GM12878 (cell line): ENCODE data around the gene ME3. TPM values are rescaled to one million over a fixed set of nuclear protein-coding genes. Genes with fewer than 3 reads are reported as not detected.

Experiments
- ATAC-seq: fragments of 200-7000 bp; cut with Tn5 transposase; 3 replicates; pipeline ENCODE4 v1.9.1; 2020; ENCODE audit warnings: mild to moderate bottlenecking, moderate library complexity
- BruUV-seq: library from RNA; stranded (reverse); fragments of 400-500 nt; replicated peaks from 2 replicates; lab custom pipeline; 2021; lab: Mats Ljungman, UMichigan
- CTCF ChIA-PET: fragments of 300-600 bp; sonication (Branson Sonifier 250); formaldehyde crosslinking; extraction: SDS; loops from one replicate; lab custom pipeline; 2021; ENCODE audit warnings: inconsistent platforms; lab: Yijun Ruan, JAX
- POLR2A ChIA-PET: fragments of 350-600 bp; formaldehyde crosslinking; extraction: SDS; loops from one replicate; lab custom pipeline; 2021; ENCODE audit warnings: inconsistent platforms; lab: Charles Lee
- RAD21 ChIA-PET: fragments of 300-600 bp; sonication (Branson Sonifier 250); formaldehyde crosslinking; loops from one replicate; lab custom pipeline; 2023; ENCODE audit warnings: antibody characterized with exemption; ENCODE audit not compliant: unreplicated experiment; lab: Charles Lee
- SMC1A ChIA-PET: fragments of 300-600 bp; sonication (Branson Sonifier 250); formaldehyde crosslinking; loops from one replicate; lab custom pipeline; 2023; ENCODE audit not compliant: unreplicated experiment, uncharacterized antibody; lab: Charles Lee
- DNase-seq: peaks from one replicate; pipeline ENCODE4 v3.0.0-alpha.2; 2011; ENCODE audit warnings: low read depth, low spot score
- FAIRE-seq: peaks from 3 replicates; lab custom pipeline; 2011; peaks lifted over from hg19 to GRCh38; lab: Jason Lieb, UNC
- H2AFZ ChIP-seq: 2 replicates; pipeline ENCODE4 v1.6.0; 2011; ENCODE audit warnings: low read depth, low read length, control low read depth; ENCODE audit not compliant: control insufficient read depth
- H3K27ac ChIP-seq: 2 replicates; pipeline ENCODE4 v1.5.1; 2011; ENCODE audit warnings: control low read depth; ENCODE audit not compliant: control insufficient read depth, insufficient read depth
- H3K27me3 ChIP-seq, 2 experiments: replicated peaks in 1 of 2; 2 replicates each; pipeline versions ENCODE4 v1.6.0 to v1.6.1; 2011; ENCODE audit warnings: low read length in 1 of 2; ENCODE audit not compliant: control insufficient read depth in 2 of 2, insufficient read depth in 2 of 2
- H3K36me3 ChIP-seq, 2 experiments: 2 replicates each; pipeline ENCODE4 v1.5.1; 2011; ENCODE audit warnings: low read length in 1 of 2; ENCODE audit not compliant: control insufficient read depth in 2 of 2, insufficient read depth in 2 of 2
- H3K4me1 ChIP-seq: 2 replicates; pipeline ENCODE4 v1.6.1; 2011; ENCODE audit warnings: mild to moderate bottlenecking, low read length, moderate library complexity, mixed read lengths; ENCODE audit not compliant: control insufficient read depth, insufficient read depth
- H3K4me2 ChIP-seq: 2 replicates; pipeline ENCODE4 v1.6.0; 2011; ENCODE audit warnings: control low read depth; ENCODE audit not compliant: control insufficient read depth, insufficient read depth
- H3K4me3 ChIP-seq: fragments of 200-600 bp; sonication (generic); 2 replicates; pipeline ENCODE4 v1.5.1; 2016
- H3K79me2 ChIP-seq: 2 replicates; pipeline ENCODE4 v1.6.0; 2011; ENCODE audit warnings: low read length; ENCODE audit not compliant: control insufficient read depth, insufficient read depth
- H3K9ac ChIP-seq: 2 replicates; pipeline ENCODE4 v1.8.0; 2011; ENCODE audit warnings: low read length, control low read depth, mixed read lengths; ENCODE audit not compliant: control insufficient read depth, insufficient read depth
- H3K9me3 ChIP-seq: replicated peaks from 3 replicates; pipeline ENCODE4 v1.5.1; 2011; ENCODE audit warnings: mild to moderate bottlenecking, low read length; ENCODE audit not compliant: control insufficient read depth, insufficient read depth
- H4K20me1 ChIP-seq: 2 replicates; pipeline ENCODE4 v1.6.0; 2011; ENCODE audit not compliant: control insufficient read depth, insufficient read depth
- ATF7 ChIP-seq: fragments of 450-650 bp; IDR thresholded peaks from 2 replicates; pipeline ENCODE4 v1.6.1; 2016; ENCODE audit warnings: low read depth, mild to moderate bottlenecking
- BCLAF1 ChIP-seq: fragments of 450-650 bp; IDR thresholded peaks from 2 replicates; pipeline ENCODE4 v1.6.1; 2017; ENCODE audit warnings: antibody characterized with exemption, mild to moderate bottlenecking, moderate library complexity
- CEBPZ ChIP-seq: fragments of 150-350 bp; IDR thresholded peaks from 2 replicates; pipeline ENCODE4 v1.6.1; 2016; ENCODE audit warnings: low read depth, low read length
- ELK1 ChIP-seq: IDR thresholded peaks from 2 replicates; pipeline ENCODE4 v1.6.1; 2012; ENCODE audit warnings: low read depth, low read length, improper control_type of control experiment
- ESRRA ChIP-seq: IDR thresholded peaks from 2 replicates; pipeline ENCODE4 v1.6.1; 2012; ENCODE audit warnings: mild to moderate bottlenecking, low read length, improper control_type of control experiment
- FOXK2 ChIP-seq: fragments of 450-650 bp; IDR thresholded peaks from 2 replicates; pipeline ENCODE4 v1.6.1; 2017; ENCODE audit warnings: mild to moderate bottlenecking, moderate library complexity
- NFYB ChIP-seq: IDR thresholded peaks from 2 replicates; pipeline ENCODE4 v1.6.1; 2011; ENCODE audit warnings: low read depth, mild to moderate bottlenecking, low read length, improper control_type of control experiment, moderate library complexity; ENCODE audit not compliant: insufficient read depth
- NRF1 ChIP-seq: conservative IDR thresholded peaks from 2 replicates; pipeline ENCODE4 v1.6.1; 2011; ENCODE audit warnings: mild to moderate bottlenecking, low read depth, low read length, improper control_type of control experiment
- PAX8 ChIP-seq: fragments of 450-650 bp; IDR thresholded peaks from 2 replicates; pipeline ENCODE4 v1.6.1; 2017; ENCODE audit warnings: mild to moderate bottlenecking, moderate library complexity
- SUPT20H ChIP-seq: IDR thresholded peaks from 2 replicates; pipeline ENCODE4 v1.6.1; 2011; ENCODE audit warnings: low read depth, mild to moderate bottlenecking, low read length, moderate library complexity, borderline replicate concordance; ENCODE audit not compliant: control insufficient read depth
- TAF1 ChIP-seq: IDR thresholded peaks from 2 replicates; pipeline ENCODE4 v1.6.1; 2011; ENCODE audit warnings: mild to moderate bottlenecking, low read depth, low read length, borderline replicate concordance
- WGBS: methylation state at CpG from one replicate; pipeline ENCODE4 v1.1.6; 2016; ENCODE audit warnings: low lambda C conversion rate; ENCODE audit not compliant: insufficient replicate concordance, insufficient coverage; ENCODE audit errors: missing lambda C conversion rate; 5-methylcytosine and 5-hydroxymethylcytosine counted together
- in situ Hi-C: fragments of 300-500 bp; cut with MboI; formaldehyde crosslinking; loops from 9 replicates; pipeline ENCODE4 v1.14.3; 2018; ENCODE audit warnings: mixed read lengths
- intact Hi-C: fragments of 100-400 bp; cut with micrococcal nuclease; formaldehyde crosslinking; loops from one replicate; pipeline ENCODE4 v1.14.2; 2022; ENCODE audit not compliant: unreplicated experiment
- polyA plus RNA-seq, 11 experiments: library from polyadenylated mRNA; depleted of rRNA in 4 of 11; unstranded in 6 of 11; stranded (reverse) in 5 of 11; fragments of >200 nt; fragmentation: Nextera tagmentation in 4 of 11; fragmentation: Illumina TruSeq in 1 of 11; extraction: Ambion mirVana in 4 of 11; extraction: Trizol in 1 of 11; gene quantifications; 1 replicate in 1 of 11; 2 replicates in 10 of 11; pipeline versions ENCODE4 v1.2.1 to v1.2.3, GENCODE V29; 2011 to 2016; ENCODE audit warnings: inconsistent platforms in 2 of 11, missing spikeins in 2 of 11, low read depth in 1 of 11
- total RNA-seq, 4 experiments: library from RNA; depleted of rRNA in 3 of 4; stranded (reverse); fragments of >200 nt in 3 of 4; fragmentation: Illumina TruSeq in 1 of 4; extraction: Trizol in 1 of 4; gene quantifications; 2 replicates each; pipeline versions ENCODE4 v1.2.1 to v1.2.3, GENCODE V29; 2013 to 2021

The ME3 gene
- total and polyA plus RNA-seq, 10 of the 15 experiments (the other 5 are each of a cell fraction or from before 2014, with no cell fraction given), result 0.06 to 0.40 (median 0.19) TPM; not detected in 2

GRCh38 chr11:86710936-86711335 is 38.5 kb upstream of the ME3 start:
- H3K9ac ChIP-seq, result no peak overlapping the region
- H3K36me3 ChIP-seq, result no peaks in the 10 kb centered on the region
- RAD21 ChIA-PET, result no interaction called here
- BruUV-seq, result no TSS peak
- ATAC-seq (no peak), FAIRE-seq (no peak), DNase-seq (no peak)
- CTCF ChIA-PET, result no interaction called here
- intact Hi-C loops (no loop called here), in situ Hi-C loops (no loop called here)
- POLR2A ChIA-PET, result no interaction called here
- no peak overlapping the region for H2AFZ ChIP-seq
- no peak overlapping the region for H3K4me3 ChIP-seq
- no peak overlapping the region for H3K27ac ChIP-seq
- TF ChIP-seq ATF7 (no peak), FOXK2 (no peak), CEBPZ (no peak)
- SMC1A ChIA-PET, result no interaction called here
- H4K20me1 ChIP-seq, result no peaks in the 10 kb centered on the region
- no peaks in the 10 kb centered on the region for H3K9me3 ChIP-seq
- no peaks in the 10 kb centered on the region for H3K27me3 ChIP-seq
- no peaks in the 10 kb centered on the region for H3K4me1 ChIP-seq
- H3K4me2 ChIP-seq, result no peak overlapping the region
- no peaks in the 10 kb centered on the region for H3K79me2 ChIP-seq

- Histone ChIP-seq H3K79me2 (no peaks in the 10 kb centered on the region), H3K27me3 (0 out of 4 replicates have a peak, but pooled peaks cover 0 to 3% of the 10 kb centered on the region in 2 experiments), H3K36me3 (no peaks in the 10 kb centered on the region), H2AFZ (no peak overlapping the region), H4K20me1 (no peaks in the 10 kb centered on the region), H3K4me2 (no peak overlapping the region), H3K9ac (no peak overlapping the region), H3K4me1 (no peaks in the 10 kb centered on the region), H3K4me3 (no peak overlapping the region), H3K27ac (no peak overlapping the region), H3K9me3 (no peaks in the 10 kb centered on the region)
- intact Hi-C loops (no loop called here), in situ Hi-C loops (no loop called here)
- no TSS peak for BruUV-seq
- ChIA-PET CTCF (interaction anchor here (1.3 kb wide), 1 partner anchor 13 kb away, joined by 3 read pairs; no protein-coding TSS in a partner anchor), RAD21 (no interaction called here), POLR2A (no interaction called here), SMC1A (interaction anchor here (0.7 kb wide), 1 partner anchor 810 kb away, joined by 3 read pairs; no protein-coding TSS in a partner anchor)
- ATAC-seq (no peak), DNase-seq (no peak), FAIRE-seq (no peak)
- 4% methylated on average over 2 of the region's 2 CpGs for WGBS
- no peak for TF ChIP-seq NRF1
- no peak for TF ChIP-seq ESRRA
- no peak for TF ChIP-seq TAF1
- TF ChIP-seq SUPT20H, result no peak
- no peak for TF ChIP-seq NFYB
- TF ChIP-seq ELK1, result no peak
- TF ChIP-seq BCLAF1, result no peak
- no peak for TF ChIP-seq PAX8
Observed at GRCh38 chr11:86708669-86709068, 36.3 kb upstream of the ME3 start.
